ENCODE measurements around the gene CTIF. TPM values are rescaled to one million over a fixed set of nuclear protein-coding genes. Genes with fewer than 3 reads are reported as not detected.

Gene CTIF
- total RNA-seq, 1 experiment from 2014 or later, result 3.7 TPM

DNA sequence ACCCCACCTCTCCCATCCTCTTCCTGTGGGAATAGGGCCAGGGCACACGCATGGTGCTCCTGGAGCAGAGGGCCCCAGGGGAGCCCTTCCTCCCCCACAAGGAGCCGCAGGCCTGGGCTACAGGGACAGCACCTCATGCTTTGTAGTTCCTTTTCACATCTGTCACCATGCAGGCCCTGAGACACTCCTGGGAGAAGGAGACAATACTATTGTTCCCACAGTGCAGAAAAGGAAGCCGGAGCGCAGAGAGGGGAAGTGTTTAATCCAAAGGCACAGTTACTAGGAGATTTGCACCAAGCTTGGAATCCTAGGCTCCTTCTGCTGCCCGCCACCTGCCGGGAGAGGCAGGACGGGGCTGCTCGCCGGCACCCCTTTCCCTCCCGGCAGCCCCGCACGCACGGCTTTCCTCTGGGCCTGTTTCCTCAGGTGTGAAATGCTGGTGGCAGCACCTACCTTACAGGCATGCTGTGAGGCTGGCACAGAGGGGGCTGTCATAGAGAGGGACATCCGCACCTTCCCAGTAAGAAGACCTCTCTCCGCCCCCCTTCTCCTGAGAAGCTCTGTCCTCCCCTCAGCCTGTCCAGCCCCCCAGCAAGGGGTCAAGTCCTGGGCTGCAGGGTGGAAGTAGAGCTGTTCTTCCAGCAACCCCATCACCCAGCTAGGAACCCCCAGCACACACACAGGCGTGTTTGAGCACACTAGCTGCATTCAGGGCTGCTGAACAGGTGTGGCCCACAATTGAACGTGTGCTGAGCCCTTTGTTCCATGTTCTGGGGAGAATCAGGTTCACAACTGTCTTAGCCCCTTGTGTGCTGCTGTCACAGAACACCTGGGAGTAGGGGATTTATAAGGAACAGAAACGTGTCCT is 349.3 kb downstream of the CTIF start:
- in situ Hi-C loops (cut with HindIII; ENCODE audit: low pct_unique_long_range_greater_than_20kb, low sequenced_read_pairs), result no loop called here

DNA sequence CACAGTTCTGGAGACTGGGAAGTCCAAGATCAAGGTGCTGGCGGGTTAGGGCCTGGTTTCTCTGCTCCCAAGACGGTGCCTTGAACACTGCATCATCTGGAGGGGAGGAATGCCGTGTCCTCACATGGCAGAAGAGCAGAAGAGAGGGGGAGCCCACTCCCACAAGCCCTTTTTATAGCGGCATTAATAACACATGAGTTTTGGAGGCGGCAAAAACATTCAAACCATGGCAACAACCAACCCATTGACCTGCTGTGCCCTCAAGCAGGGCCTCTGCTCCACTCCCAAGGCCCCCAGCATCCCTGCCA is 349.9 kb downstream of the CTIF start:
- in situ Hi-C loops (cut with HindIII; ENCODE audit: low pct_unique_long_range_greater_than_20kb, low sequenced_read_pairs), result no loop called here
- DNase-seq (ENCODE audit: low read depth, low spot score), result no peak

More for the DNA sequence above, 349.3 kb downstream of the CTIF start:
- DNase-seq (ENCODE audit: low read depth, low spot score), result no peak

DNA sequence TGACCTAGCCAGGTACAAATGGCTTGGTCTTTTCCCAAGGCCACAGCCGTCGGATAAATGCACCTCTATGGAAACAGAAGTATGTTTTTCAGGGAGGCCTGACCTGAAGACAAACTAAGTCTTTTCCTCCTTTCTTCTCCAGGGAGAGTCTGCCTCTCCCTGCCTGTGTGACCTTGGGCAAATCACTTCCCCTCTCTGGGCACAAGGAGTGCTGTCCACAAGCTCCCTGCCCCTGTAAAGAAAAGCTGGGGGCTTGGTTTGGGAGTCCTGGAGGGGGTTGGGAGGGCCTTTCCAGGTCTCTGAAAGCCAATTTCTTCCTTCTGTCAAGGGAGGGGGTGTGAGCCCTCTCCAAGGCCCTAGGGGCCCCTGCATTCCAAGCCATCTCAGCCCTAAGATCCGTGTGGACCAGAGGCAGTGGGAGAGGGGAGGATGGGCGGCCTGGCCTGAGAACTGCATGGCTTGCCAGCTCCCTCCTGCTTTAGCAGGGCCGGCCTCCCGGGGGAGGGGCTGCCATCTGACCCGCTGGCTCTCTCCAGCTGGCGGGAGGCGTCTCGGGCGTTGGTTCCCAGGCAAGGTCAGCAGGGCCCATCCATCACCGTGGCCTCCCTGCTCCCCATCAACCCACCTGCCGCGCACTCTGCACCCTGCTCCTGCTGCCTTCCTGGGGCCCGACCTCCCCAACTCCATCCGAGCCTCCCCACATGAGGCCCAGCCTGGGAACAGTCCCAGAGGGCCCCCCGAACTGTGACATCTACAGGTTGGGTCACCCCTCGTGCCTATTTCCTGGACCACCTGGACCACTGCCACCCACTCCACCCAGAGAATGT is 350.5 kb downstream of the CTIF start:
- no peak for DNase-seq (ENCODE audit: low read depth, low spot score)
- in situ Hi-C loops (cut with HindIII; ENCODE audit: low pct_unique_long_range_greater_than_20kb, low sequenced_read_pairs), result no loop called here

DNA sequence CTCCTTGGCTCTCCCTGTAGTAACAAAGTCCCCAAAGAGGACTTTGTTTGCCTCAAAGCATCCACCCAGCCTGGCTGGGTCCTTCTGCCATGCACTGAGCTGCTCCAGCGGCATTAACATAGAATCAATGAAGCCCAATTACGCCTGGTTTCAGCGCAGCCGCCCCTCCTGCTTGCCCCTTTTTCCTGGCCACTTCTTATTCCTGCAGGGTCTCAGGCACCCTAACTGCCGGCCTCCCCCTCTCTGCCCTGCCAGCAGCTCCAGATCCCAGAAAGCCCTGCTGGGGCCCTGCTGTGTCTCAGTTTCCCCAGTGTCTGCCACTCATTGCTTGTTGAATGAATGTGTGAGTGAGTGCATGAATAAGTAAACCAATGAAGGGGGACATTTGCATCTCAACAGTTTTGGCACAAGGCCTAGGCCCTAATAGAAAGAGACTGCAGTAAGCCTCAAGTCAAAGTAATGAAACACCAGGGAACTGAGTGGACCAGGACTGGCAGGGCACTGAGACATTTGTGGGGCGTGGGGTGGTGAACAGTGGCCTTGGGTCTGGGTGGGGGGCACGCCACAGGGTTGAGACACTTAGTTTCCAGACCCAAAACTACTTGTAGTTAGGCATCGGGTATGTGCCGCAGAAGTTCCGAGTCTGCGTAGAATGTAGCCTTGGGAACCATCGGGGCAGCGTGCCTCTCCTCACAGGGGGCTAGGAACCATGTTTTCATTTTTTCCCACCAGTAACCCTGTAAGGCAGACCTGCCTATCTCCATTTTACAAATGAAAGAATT is 351.3 kb downstream of the CTIF start:
- DNase-seq (ENCODE audit: low read depth, low spot score), result no peak
- in situ Hi-C loops (cut with HindIII; ENCODE audit: low pct_unique_long_range_greater_than_20kb, low sequenced_read_pairs), result no loop called here

DNA sequence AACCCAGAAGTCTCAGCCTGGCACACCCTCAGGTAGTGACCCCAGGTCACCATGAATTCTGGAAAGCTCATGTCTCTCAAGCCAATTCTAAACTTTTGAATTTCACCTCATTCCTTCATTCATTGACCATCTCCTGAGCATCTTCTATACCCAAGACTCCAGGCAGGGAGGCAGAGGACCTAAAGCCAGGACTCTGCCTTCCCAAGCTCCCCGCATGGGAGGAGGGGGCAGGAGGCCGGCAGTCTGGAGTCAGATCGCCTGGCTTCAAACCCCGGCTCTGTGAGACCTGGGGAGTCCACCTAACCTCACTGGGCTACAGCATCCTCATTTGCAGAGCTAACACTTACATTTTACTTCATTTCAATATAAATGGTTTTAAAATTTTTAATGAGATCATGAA is 352.9 kb downstream of the CTIF start:
- in situ Hi-C loops (cut with HindIII; ENCODE audit: low pct_unique_long_range_greater_than_20kb, low sequenced_read_pairs), result no loop called here
- DNase-seq (ENCODE audit: low read depth, low spot score), result no peak

DNA sequence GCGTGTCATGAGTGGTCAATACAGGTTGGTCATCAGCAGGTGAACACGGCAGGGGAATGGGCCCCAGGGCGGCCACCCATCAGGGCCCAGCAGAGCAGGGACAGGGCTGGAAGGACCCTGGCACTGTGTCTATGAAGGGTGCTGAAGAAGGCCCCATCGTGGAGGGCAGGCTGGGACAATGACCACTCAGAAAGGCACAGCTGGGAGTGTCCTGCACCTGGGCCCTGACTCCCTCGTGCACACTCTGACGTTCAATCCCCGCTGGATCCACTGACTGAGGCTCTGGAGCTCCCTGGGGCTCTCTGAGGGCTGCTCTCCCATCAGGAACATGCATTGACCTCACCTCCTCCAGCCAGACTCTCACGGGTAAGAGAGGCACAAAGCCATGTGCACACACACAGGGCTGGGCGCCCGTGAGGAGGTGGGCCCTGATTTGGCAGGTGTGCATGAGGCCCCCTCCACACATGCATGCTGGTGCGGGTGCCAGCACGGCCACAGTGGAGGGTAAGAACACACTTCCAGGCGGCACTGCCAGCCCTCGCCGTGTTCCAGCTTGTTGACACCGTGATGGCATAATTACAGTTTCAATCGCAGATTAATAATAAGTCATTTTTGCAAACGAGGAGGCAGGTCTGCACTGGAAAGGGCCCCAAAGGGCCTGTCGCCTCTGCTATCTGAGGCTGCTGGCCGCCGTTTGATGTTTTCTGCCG is 353.5 kb downstream of the CTIF start:
- in situ Hi-C loops (cut with HindIII; ENCODE audit: low pct_unique_long_range_greater_than_20kb, low sequenced_read_pairs), result no loop called here
- DNase-seq (ENCODE audit: low read depth, low spot score), result no peak

DNA sequence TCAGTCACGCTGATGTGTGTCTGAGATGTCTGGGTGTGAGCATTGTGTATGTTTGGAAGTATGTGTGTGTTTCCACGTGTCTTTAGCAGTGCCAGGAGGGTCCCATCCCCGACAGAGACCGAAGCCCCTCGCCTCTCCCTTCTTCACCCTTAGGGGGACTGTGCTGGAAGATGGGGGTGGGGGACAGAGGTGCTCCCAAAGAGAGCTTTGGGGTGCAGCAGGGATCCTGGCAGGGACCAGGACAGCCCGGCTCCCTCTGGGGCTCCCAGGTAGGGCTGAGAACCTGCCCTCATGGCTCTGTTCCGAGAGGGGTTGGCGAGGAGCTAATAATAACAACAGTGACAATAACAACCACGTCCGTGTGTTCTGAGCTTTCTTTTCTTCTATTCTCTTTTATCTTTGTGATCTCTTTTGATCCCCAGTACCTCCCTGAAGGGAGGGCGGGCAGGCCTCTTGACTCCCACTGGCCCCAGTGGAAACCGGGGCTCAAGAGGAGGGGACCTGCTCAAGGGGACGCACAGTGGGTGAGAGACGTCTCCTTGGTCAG is 354.3 kb downstream of the CTIF start:
- in situ Hi-C loops (cut with HindIII; ENCODE audit: low pct_unique_long_range_greater_than_20kb, low sequenced_read_pairs), result no loop called here
- no peak for DNase-seq (ENCODE audit: low read depth, low spot score)

DNA sequence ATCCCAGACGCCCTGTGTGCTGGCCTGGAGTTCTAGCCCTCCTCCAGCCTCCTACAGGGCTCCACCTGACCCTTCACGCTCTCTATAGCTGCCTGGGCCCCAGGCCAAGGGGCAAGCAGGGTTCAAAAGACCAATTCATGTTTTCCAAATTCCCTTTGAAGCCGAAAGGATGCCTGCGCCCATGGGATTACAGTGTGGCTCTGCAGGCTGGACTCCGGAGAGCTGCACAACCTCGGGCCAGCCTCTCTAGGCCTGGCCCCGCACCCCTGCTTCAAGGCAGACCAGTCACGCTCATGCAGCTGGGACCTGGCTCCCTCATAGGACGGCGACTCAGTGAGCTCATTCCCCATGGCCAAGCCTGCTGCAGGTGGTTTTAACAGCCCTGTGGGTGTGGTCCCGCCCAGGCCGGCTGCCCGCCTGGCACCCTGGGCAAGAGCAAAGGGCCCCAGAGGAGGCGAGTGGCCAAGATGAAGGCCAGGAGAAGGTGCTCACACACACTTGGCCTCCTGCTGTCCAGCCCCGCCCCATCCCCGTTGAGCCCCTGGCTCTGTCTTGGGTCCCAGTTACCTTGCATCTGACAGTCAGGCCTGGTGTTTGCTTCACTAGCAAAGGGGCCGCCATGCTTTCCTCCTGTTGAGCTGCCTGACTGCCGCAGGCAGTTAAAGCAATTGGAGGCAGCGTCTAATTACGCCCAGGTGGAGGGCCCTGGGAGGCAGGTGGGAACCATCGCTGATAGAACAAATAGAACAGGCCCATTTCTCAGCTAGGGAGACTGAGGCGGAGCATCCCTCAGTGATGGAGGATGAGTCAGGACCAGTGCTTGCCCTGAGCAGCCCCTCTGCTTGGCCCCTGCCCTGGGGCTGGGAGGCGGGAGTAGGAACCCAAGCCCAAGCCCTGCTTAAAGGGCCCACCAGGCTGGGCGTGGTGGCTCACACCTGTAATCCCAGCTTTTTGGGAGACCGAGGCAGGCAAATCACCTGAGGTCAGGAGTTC is 355.1 kb downstream of the CTIF start:
- in situ Hi-C loops (cut with HindIII; ENCODE audit: low pct_unique_long_range_greater_than_20kb, low sequenced_read_pairs), result no loop called here
- no peak for DNase-seq (ENCODE audit: low read depth, low spot score)

DNA sequence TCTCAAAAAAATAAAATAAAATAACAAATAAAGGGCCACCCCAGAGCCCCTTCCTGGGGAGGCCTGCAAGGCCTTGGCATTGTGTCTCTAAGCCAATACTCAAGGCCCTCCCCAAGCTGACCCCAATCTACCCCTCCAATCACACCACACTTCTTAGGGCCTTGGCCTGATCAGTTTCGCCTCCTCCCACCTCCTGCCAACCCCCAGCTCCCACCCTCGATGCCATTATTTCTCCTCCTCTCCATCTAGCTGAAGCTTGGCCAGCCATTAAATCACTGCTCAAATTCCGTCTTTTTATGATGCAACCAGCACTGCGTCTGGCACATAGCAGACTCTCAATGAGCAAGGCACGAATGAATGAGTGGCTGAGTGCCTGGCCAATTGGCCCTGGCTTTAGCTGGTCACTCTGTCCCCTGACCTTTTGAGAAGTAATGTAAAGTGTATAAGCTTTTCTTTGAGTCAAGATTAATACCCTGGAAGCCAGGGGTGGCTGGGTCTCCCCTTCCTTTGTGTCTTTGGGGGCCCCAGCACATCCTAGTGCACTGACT is 356.0 kb downstream of the CTIF start:
- in situ Hi-C loops (cut with HindIII; ENCODE audit: low pct_unique_long_range_greater_than_20kb, low sequenced_read_pairs), result no loop called here
- no peak for DNase-seq (ENCODE audit: low read depth, low spot score)

DNA sequence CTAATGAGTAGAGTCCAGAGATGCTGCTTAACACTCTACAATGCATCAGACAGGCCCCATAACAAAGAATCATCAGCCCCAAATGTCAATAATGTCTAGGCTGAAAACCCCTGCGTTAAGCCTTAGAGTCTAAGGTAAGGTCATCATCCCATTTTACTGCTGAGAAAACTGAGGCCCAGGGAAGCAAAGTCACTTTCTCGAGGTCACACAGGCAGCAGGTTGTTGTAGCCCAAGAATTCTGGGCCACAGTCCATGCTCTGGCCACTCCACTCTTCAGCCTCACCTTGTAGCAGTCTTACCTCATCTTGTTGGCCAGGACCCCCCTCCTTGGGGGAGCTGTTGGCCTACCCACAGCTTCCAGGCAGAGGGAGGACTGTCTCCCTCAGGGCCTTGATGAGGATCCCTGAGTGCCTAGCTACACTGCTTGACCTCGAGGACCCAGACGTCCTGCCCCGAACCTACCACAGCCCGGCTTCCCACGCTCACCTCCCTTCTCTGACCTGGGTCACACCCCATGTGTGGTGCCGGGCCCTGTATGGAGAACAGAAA is 357.6 kb downstream of the CTIF start:
- DNase-seq (ENCODE audit: low read depth, low spot score), result no peak
- in situ Hi-C loops (cut with HindIII; ENCODE audit: low pct_unique_long_range_greater_than_20kb, low sequenced_read_pairs), result no loop called here

DNA sequence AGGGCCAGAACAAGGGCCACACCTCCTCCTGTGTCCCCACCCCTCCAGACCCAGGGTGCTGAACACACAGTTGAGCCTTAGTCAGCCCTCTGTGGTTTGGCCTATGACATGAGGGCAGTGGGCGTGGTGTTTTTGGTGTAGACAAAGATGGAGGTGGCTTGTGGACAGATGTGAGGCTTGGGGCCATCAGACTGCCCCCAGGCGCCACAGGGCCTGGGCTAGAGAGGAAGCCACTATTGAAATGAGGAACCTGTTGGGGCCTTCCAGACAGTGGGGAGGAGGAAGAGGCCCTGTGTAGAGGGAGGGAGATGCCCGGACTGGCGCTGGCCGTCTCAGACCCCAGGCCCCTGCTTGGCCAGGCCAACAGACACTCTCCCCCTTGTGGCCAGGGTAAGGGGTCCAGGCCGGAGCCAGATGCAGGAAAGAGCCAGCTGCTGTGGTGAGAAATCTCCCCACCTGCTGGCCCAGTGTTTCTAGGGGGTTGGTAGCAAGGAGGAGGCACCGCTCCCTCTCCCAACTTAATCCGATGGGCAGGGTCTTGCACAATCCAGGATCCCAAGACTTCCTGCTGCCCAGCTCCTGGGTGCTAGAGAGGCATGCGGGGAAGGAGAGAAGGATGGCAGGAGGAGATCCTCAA is 358.2 kb downstream of the CTIF start:
- no peak for DNase-seq (ENCODE audit: low read depth, low spot score)

DNA sequence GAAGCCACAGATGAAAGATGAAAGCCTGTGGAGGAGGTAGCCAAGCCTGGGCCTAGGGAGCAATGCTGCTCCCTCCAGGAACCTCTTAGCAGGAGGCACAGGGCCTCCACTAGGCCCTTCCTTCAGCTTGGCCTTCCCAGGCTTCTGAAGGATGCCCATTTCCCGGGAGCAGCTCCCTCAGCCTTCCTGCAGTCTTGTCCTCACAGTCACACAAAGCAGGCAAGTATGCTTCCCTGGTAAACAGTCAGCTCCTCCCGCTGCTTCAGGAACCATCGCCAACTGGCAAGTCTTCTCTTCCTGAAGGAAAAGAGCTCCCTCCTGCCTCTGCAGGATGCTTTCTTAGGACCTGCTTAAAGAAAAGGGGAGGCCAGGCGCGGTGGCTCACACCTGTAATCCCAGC is 358.7 kb downstream of the CTIF start:
- DNase-seq (ENCODE audit: low read depth, low spot score), result no peak
- in situ Hi-C loops (cut with HindIII; ENCODE audit: low pct_unique_long_range_greater_than_20kb, low sequenced_read_pairs), result no loop called here

More for the DNA sequence above, 358.2 kb downstream of the CTIF start:
- in situ Hi-C loops (cut with HindIII; ENCODE audit: low pct_unique_long_range_greater_than_20kb, low sequenced_read_pairs), result no loop called here

DNA sequence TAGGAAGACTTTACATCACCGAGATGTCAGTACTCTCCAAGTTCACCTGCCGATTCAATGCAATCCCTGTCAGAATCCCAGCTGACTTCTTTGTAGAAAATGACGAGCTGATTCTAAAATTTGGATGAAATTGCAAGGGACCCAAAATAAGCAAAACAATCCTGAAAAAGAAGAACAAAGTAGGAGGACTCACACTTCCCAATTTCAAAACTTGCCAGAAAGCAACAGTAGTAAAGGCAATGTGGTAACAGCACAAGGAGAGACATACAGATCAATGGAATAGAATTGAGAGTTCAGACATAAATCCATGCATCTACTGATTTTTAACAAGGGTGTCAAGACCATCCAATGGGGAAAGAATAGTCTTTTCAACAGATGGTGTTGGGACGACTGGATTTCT is 359.7 kb downstream of the CTIF start:
- in situ Hi-C loops (cut with HindIII; ENCODE audit: low pct_unique_long_range_greater_than_20kb, low sequenced_read_pairs), result no loop called here
- no peak for DNase-seq (ENCODE audit: low read depth, low spot score)

DNA sequence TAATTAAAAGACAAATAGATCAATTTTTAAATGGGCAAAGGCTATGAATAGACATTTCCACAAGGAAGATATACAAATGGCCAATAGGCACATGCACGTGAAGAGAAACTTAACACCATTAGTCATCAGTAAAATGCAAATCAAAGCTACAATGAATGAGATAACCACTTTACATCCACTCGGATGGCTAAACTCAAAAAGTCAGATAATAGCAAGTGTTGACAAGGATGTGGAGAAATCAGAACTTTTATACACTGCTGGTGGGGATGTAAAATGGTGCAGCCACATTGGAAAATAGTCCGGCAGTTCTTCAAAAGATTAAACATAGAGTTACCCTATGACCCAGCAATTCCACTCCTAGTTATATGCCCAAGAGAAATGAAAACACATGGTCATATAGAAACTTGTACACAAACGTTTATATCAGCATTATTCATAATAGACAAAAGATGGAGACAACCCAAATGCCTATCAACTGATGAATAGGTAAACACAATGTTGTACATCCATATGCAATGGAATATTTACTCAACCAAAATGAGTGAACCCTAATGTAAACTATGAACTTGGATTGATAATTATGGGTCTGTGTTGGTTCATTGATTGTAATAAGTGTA is 360.8 kb downstream of the CTIF start:
- in situ Hi-C loops (cut with HindIII; ENCODE audit: low pct_unique_long_range_greater_than_20kb, low sequenced_read_pairs), result no loop called here

DNA sequence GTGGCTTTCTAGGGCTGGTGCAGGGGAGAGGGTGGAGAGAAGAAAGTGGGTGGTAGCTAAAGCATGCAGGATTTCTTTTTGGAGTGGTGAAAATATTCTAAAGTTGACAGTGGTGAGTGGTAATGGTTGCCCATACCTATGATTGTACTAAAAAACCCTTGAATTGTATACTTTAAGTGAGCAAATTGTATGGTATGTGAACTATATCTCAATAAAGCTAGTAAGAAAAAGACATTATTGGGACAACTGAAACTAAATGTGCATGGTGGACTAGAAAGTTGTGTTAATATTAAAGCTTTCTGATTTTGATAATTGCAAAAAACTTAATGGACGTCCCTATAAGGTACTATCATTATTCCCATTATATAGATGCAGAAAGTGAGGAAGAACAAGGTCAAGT is 361.6 kb downstream of the CTIF start:
- in situ Hi-C loops (cut with HindIII; ENCODE audit: low pct_unique_long_range_greater_than_20kb, low sequenced_read_pairs), result no loop called here
- DNase-seq (ENCODE audit: low read depth, low spot score), result no peak

More for the DNA sequence above, 360.8 kb downstream of the CTIF start:
- no peak for DNase-seq (ENCODE audit: low read depth, low spot score)
